GM23248 (cell line): Measurements from ENCODE around the gene PTPRN2. TPM values are rescaled to one million over a fixed set of nuclear protein-coding genes. Genes with fewer than 3 reads are reported as not detected.

Experiments used
- DNase-seq: peaks from one replicate; pipeline ENCODE4 v3.0.0-alpha.2; 2015
- H2AFZ ChIP-seq: fragments of 200-600 bp; sonication (generic); 2 replicates; pipeline ENCODE4 v1.6.1; 2016; ENCODE audit warnings: antibody characterized with exemption
- H3F3A ChIP-seq: fragments of 200-600 bp; sonication (generic); 2 replicates; pipeline ENCODE4 v1.6.1; 2016; ENCODE audit warnings: mild to moderate bottlenecking, antibody characterized with exemption, mixed run types; ENCODE audit not compliant: insufficient read depth
- H3K27ac ChIP-seq: fragments of 200-600 bp; sonication (generic); 2 replicates; pipeline ENCODE4 v1.5.1; 2016; ENCODE audit warnings: mild to moderate bottlenecking
- H3K27me3 ChIP-seq: fragments of 200-600 bp; sonication (generic); replicated peaks from 2 replicates; pipeline ENCODE4 v1.6.1; 2016; ENCODE audit warnings: mild to moderate bottlenecking; ENCODE audit not compliant: insufficient read depth
- H3K36me3 ChIP-seq: fragments of 200-600 bp; sonication (generic); 2 replicates; pipeline ENCODE4 v1.6.1; 2016; ENCODE audit warnings: low read depth, mild to moderate bottlenecking
- H3K4me1 ChIP-seq: fragments of 200-600 bp; sonication (generic); 2 replicates; pipeline ENCODE4 v1.6.1; 2016; ENCODE audit warnings: mild to moderate bottlenecking; ENCODE audit not compliant: insufficient read depth
- H3K4me2 ChIP-seq: fragments of 200-600 bp; sonication (generic); one replicate; pipeline ENCODE4 v1.6.1; 2016; ENCODE audit warnings: mild to moderate bottlenecking; ENCODE audit not compliant: unreplicated experiment
- H3K4me3 ChIP-seq: fragments of 200-600 bp; sonication (generic); 2 replicates; pipeline ENCODE4 v1.5.1; 2016; ENCODE audit warnings: mild to moderate bottlenecking
- H3K79me2 ChIP-seq: fragments of 200-600 bp; sonication (generic); 2 replicates; pipeline ENCODE4 v1.6.1; 2016; ENCODE audit warnings: mild to moderate bottlenecking; ENCODE audit not compliant: insufficient read depth
- H3K9ac ChIP-seq: fragments of 200-600 bp; sonication (generic); 2 replicates; pipeline ENCODE4 v1.6.1; 2016; ENCODE audit warnings: mild to moderate bottlenecking
- H3K9me2 ChIP-seq: fragments of 200-600 bp; sonication (generic); 2 replicates; pipeline ENCODE4 v1.6.1; 2016; ENCODE audit warnings: mixed run types, mild to moderate bottlenecking, moderate library complexity; ENCODE audit not compliant: insufficient read depth
- H3K9me3 ChIP-seq: fragments of 200-600 bp; sonication (generic); one replicate; pipeline ENCODE4 v1.6.1; 2017; ENCODE audit warnings: low read depth
- H4K20me1 ChIP-seq: fragments of 200-600 bp; sonication (generic); 2 replicates; pipeline ENCODE4 v1.6.0; 2016; ENCODE audit not compliant: insufficient read depth
- EZH2 ChIP-seq: fragments of 200-600 bp; sonication (generic); IDR thresholded peaks from 2 replicates; pipeline ENCODE4 v1.6.1; 2018; ENCODE audit warnings: antibody characterized with exemption, mild to moderate bottlenecking; ENCODE audit not compliant: insufficient read depth, poor library complexity, severe bottlenecking
- EZH2phosphoT487 ChIP-seq: fragments of 200-600 bp; sonication (generic); IDR thresholded peaks from 2 replicates; pipeline ENCODE4 v1.6.1; 2018; ENCODE audit warnings: antibody characterized with exemption, moderate library complexity, mild to moderate bottlenecking, low read depth; ENCODE audit not compliant: insufficient read depth
- WGBS, 2 experiments: methylation state at CpG; one replicate each; pipeline ENCODE4 v1.1.6; 2015 to 2017; ENCODE audit warnings: low lambda C conversion rate in 2 of 2, low coverage in 1 of 2; ENCODE audit errors: missing lambda C conversion rate in 2 of 2; 5-methylcytosine and 5-hydroxymethylcytosine counted together
- in situ Hi-C: fragments of 300-500 bp; cut with MboI; formaldehyde crosslinking; loops from 2 replicates; pipeline ENCODE4 v1.15.0; 2020
- polyA plus RNA-seq: library from polyadenylated mRNA; unstranded; fragments of >200 nt; fragmentation: Nextera tagmentation; extraction: Ambion mirVana; gene quantifications from 2 replicates; pipeline ENCODE4 v1.2.1, GENCODE V29; 2016
- total RNA-seq: library from RNA; depleted of rRNA; stranded (reverse); fragments of >200 nt; shearing (Covaris generic); gene quantifications from 2 replicates; pipeline ENCODE4 v1.2.3, GENCODE V29; 2014

The PTPRN2 gene
- total and polyA plus RNA-seq, 2 experiments from 2014 or later: 0.13 TPM; not detected in 1

GRCh38 chr7:157876469-157877285, 710.9 kb downstream of the PTPRN2 start:
- Histone ChIP-seq H3K36me3 (no peaks in the 10 kb centered on the region), H3K9me2 (no peaks in the 10 kb centered on the region), H3F3A (no peaks in the 10 kb centered on the region), H3K79me2 (no peaks in the 10 kb centered on the region), H3K27ac (no peak overlapping the region), H3K9ac (no peak overlapping the region), H2AFZ (no peak overlapping the region), H3K27me3 (no peaks in the 10 kb centered on the region), H4K20me1 (no peaks in the 10 kb centered on the region), H3K4me3 (no peak overlapping the region), H3K9me3 (no peaks in the 10 kb centered on the region), H3K4me1 (no peaks in the 10 kb centered on the region), H3K4me2 (no peak overlapping the region)
- 37 to 38% methylated on average over 28 to 29 of the region's 36 CpGs for WGBS, 2 experiments
- no peak for DNase-seq
- TF ChIP-seq EZH2phosphoT487: no peak
- no peak for TF ChIP-seq EZH2
- in situ Hi-C loops: no loop called here

GRCh38 chr7:157875230-157876179, 712.1 kb downstream of the PTPRN2 start:
- Histone ChIP-seq H3K79me2 (no peaks in the 10 kb centered on the region), H3K27me3 (no peaks in the 10 kb centered on the region), H3K4me2 (no peak overlapping the region), H3F3A (no peaks in the 10 kb centered on the region), H3K4me3 (no peak overlapping the region), H3K9me2 (no peaks in the 10 kb centered on the region), H3K9me3 (no peaks in the 10 kb centered on the region), H3K9ac (no peak overlapping the region), H4K20me1 (no peaks in the 10 kb centered on the region), H3K27ac (no peak overlapping the region), H3K4me1 (no peaks in the 10 kb centered on the region), H3K36me3 (no peaks in the 10 kb centered on the region), H2AFZ (no peak overlapping the region)
- WGBS, 2 experiments: 5 to 8% methylated on average over 20 to 27 of the region's 30 CpGs
- DNase-seq: peak; percentile 3
- in situ Hi-C loops: no loop called here
- TF ChIP-seq EZH2phosphoT487: no peak
- no peak for TF ChIP-seq EZH2

DNA sequence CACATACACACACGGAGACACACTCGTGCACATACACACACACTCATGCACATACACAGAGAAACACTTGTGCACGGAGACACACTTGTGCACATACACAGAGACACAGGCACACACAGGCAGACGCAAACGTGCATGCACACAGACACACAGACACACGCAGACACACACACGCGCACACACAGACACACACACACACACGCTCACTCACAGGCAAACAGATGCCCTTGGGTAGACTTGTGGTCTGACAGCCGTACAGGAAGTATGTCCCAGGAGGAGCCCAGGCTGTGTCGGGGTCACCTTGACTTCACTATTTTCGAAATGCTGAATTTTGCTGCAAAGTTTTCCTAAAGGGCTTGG, 712.8 kb downstream of the PTPRN2 start:
- in situ Hi-C loops: no loop called here
- Histone ChIP-seq H3K27me3 (no peaks in the 10 kb centered on the region), H3K4me2 (no peak overlapping the region), H3K9me3 (no peaks in the 10 kb centered on the region), H3F3A (no peaks in the 10 kb centered on the region), H3K36me3 (no peaks in the 10 kb centered on the region), H3K9me2 (no peaks in the 10 kb centered on the region), H3K4me1 (no peaks in the 10 kb centered on the region), H3K4me3 (no peak overlapping the region), H4K20me1 (no peaks in the 10 kb centered on the region), H2AFZ (no peak overlapping the region), H3K27ac (no peak overlapping the region), H3K9ac (no peak overlapping the region), H3K79me2 (no peaks in the 10 kb centered on the region)
- WGBS, 2 experiments: 25 to 37% methylated on average over 12 of the region's 12 CpGs
- TF ChIP-seq EZH2phosphoT487 (no peak), EZH2 (no peak)
- DNase-seq: no peak

DNA sequence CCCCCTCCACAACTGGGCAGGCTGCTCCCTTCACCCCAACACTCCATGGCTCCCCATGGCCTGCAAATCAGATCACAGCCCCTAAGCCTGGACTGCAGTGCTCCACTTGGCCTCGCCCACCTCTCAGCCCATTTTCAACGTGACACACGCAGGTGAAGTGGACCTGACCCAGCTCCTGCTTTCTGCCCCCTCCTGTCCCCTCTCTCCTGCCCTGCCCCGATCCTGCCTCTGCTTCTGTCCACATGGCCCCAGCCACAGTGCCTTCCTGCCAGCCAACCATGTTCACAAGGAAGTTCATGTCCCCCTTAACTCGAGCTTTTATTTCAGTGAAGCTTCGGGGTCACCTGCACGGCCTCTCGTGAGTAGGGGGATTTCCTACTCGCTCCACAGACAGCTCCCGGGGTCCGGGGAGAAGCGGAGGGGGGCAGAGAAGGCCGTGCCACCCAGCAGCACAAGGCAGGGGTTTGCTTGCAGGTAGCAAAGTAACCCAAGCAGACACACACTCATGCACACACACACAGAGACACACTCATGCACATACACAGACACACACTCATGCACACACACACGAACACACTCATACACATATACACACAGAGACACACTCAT, 713.3 kb downstream of the PTPRN2 start:
- no peaks in the 10 kb centered on the region for H3K9me3 ChIP-seq
- no peaks in the 10 kb centered on the region for H4K20me1 ChIP-seq
- no peak overlapping the region for H2AFZ ChIP-seq
- H3K9me2 ChIP-seq: no peaks in the 10 kb centered on the region
- no peaks in the 10 kb centered on the region for H3K36me3 ChIP-seq
- H3F3A ChIP-seq: no peaks in the 10 kb centered on the region
- no peaks in the 10 kb centered on the region for H3K27me3 ChIP-seq
- no peak overlapping the region for H3K27ac ChIP-seq
- H3K4me3 ChIP-seq: no peak overlapping the region
- no peak for DNase-seq
- no peak overlapping the region for H3K4me2 ChIP-seq
- TF ChIP-seq EZH2 (no peak), EZH2phosphoT487 (no peak)
- in situ Hi-C loops: no loop called here
- WGBS, 2 experiments: 33 to 35% methylated on average over 14 of the region's 14 CpGs
- H3K9ac ChIP-seq: no peak overlapping the region
- no peaks in the 10 kb centered on the region for H3K79me2 ChIP-seq
- no peaks in the 10 kb centered on the region for H3K4me1 ChIP-seq
